ENCODE results near the gene AMER2. TPM values are rescaled to one million over a fixed set of nuclear protein-coding genes. Genes with fewer than 3 reads are reported as not detected.

The AMER2 gene
- polyA plus RNA-seq, 3 donors = not detected

DNA sequence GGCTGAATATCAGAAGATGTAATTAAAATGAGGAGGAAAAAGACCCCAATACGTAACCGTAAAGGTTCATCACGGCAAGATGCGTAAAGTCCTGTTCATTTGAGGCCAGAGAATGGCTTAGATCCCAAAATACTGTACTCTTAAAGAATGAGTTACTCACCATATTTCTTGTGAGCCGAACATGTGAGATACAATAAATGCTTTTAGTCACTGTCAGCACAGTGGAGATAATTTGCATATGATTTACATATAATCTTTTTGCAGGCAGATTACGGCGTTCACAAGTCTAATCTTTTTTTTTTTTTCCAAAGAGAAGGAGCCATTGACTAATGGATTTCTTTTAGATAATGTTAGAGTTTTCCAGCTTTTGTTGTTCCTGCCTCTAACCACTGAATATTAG, 28.4 kb downstream of the AMER2 start:
- H3K4me2 ChIP-seq (replicated peaks; ENCODE audit: extremely low read depth, low read length, poor library complexity, severe bottlenecking) = no peak overlapping the region
- TF ChIP-seq, protein P1, sequence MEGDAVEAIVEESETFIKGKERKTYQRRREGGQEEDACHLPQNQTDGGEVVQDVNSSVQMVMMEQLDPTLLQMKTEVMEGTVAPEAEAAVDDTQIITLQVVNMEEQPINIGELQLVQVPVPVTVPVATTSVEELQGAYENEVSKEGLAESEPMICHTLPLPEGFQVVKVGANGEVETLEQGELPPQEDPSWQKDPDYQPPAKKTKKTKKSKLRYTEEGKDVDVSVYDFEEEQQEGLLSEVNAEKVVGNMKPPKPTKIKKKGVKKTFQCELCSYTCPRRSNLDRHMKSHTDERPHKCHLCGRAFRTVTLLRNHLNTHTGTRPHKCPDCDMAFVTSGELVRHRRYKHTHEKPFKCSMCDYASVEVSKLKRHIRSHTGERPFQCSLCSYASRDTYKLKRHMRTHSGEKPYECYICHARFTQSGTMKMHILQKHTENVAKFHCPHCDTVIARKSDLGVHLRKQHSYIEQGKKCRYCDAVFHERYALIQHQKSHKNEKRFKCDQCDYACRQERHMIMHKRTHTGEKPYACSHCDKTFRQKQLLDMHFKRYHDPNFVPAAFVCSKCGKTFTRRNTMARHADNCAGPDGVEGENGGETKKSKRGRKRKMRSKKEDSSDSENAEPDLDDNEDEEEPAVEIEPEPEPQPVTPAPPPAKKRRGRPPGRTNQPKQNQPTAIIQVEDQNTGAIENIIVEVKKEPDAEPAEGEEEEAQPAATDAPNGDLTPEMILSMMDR (IDR thresholded peaks at IDR 0.05) = no peak
- intact Hi-C loops (cut with micrococcal nuclease) = no loop called here
- peaks cover 0 to 13% (median 8%) of the 10 kb centered on the region in 7 donors for H3K9me3 Mint-ChIP-seq
- H3K36me3 ChIP-seq (replicated peaks in 1 of 2; ENCODE audit: control insufficient read depth in 1 of 2, insufficient read depth in 2 of 2, low read length in 2 of 2) = no peaks in the 10 kb centered on the region
- WGBS (ENCODE audit: insufficient coverage) = 80% methylated on average over 1 of the region's 7 CpGs
- peaks cover 0 to 5% of the 10 kb centered on the region in 2 donors for H3K9me3 ChIP-seq (replicated peaks in 1 of 2; ENCODE audit: control insufficient read depth in 1 of 2, insufficient read depth in 1 of 2, low read length in 2 of 2)
- H3K9ac ChIP-seq (ENCODE audit: insufficient read depth, low read length, poor library complexity, severe bottlenecking) = no peak overlapping the region
- H4K20me1 ChIP-seq (ENCODE audit: insufficient read depth, low read length) = no peaks in the 10 kb centered on the region
- H3K4me1 Mint-ChIP-seq = no peaks in the 10 kb centered on the region
- H3K4me3 Mint-ChIP-seq = no peak overlapping the region
- no peak overlapping the region for H3K27ac ChIP-seq (ENCODE audit: low read depth in 1 of 2, low read length in 2 of 2)
- no peak overlapping the region for H3K27ac Mint-ChIP-seq
- H3K27me3 Mint-ChIP-seq (ENCODE audit: low read depth in 3 of 3) = peaks cover 2 to 13% (median 5%) of the 10 kb centered on the region in 3 donors
- peaks cover 0 to 3% of the 10 kb centered on the region in 2 donors for H3K27me3 ChIP-seq (ENCODE audit: control insufficient read depth in 2 of 2, insufficient read depth in 2 of 2, low read length in 2 of 2)
- no peak for DNase-seq
- no peaks in the 10 kb centered on the region for H3K4me1 ChIP-seq (ENCODE audit: control insufficient read depth in 1 of 2, insufficient read depth in 2 of 2, low read length in 2 of 2)
- no peak overlapping the region for H2AFZ ChIP-seq (ENCODE audit: insufficient read depth, low read depth, low read length, poor library complexity, severe bottlenecking)
- no peak overlapping the region for H3K4me3 ChIP-seq (replicated peaks in 1 of 3; ENCODE audit: low read depth in 2 of 3, low read length in 3 of 3)
- H3K36me3 Mint-ChIP-seq = no peaks in the 10 kb centered on the region
- no peaks in the 10 kb centered on the region for H3K79me2 ChIP-seq (ENCODE audit: insufficient read depth, low read length)

DNA sequence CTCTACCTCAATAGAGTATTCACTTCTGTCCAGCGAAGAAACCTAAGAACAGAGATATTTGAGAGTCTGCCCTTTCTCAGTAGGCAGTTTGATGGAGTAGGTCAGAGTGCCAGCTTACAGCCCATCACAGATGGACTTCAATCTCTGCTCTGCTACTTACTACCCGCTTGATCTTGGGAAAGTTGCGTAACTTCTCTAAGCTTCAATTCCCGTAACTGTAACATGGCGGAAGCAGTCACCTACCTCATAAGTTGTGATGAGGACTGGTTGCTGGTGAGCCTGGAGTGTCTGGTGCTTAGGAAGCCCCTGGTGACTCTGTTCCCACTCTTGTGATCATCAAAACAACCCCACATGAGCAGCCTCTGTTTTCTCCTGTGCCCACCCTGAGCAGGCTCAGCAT, 31.0 kb downstream of the AMER2 start:
- H3K4me3 ChIP-seq (replicated peaks in 1 of 3; ENCODE audit: low read depth in 2 of 3, low read length in 3 of 3) = no peak overlapping the region
- Mint-ChIP-seq H3K4me3 (no peak overlapping the region), H3K9me3 (peaks cover 0 to 14% (median 5%) of the 10 kb centered on the region in 7 donors), H3K27ac (no peak overlapping the region), H3K27me3 (ENCODE audit: low read depth in 3 of 3) (peaks cover 14 to 33% (median 16%) of the 10 kb centered on the region in 3 donors), H3K4me1 (no peaks in the 10 kb centered on the region), H3K36me3 (no peaks in the 10 kb centered on the region)
- DNase-seq = no peak
- WGBS (ENCODE audit: insufficient coverage) = no CpG with 5 or more reads among the region's 5 CpGs
- intact Hi-C loops (cut with micrococcal nuclease) = no loop called here
- H3K27me3 ChIP-seq (ENCODE audit: control insufficient read depth in 2 of 2, insufficient read depth in 2 of 2, low read length in 2 of 2) = peaks cover 18 to 25% of the 10 kb centered on the region in 2 donors
- peaks cover 0 to 5% of the 10 kb centered on the region in 2 donors for H3K9me3 ChIP-seq (replicated peaks in 1 of 2; ENCODE audit: control insufficient read depth in 1 of 2, insufficient read depth in 1 of 2, low read length in 2 of 2)
- H3K9ac ChIP-seq (ENCODE audit: insufficient read depth, low read length, poor library complexity, severe bottlenecking) = no peak overlapping the region
- H3K4me1 ChIP-seq (ENCODE audit: control insufficient read depth in 1 of 2, insufficient read depth in 2 of 2, low read length in 2 of 2) = no peaks in the 10 kb centered on the region
- H2AFZ ChIP-seq (ENCODE audit: insufficient read depth, low read depth, low read length, poor library complexity, severe bottlenecking) = no peak overlapping the region
- no peaks in the 10 kb centered on the region for H4K20me1 ChIP-seq (ENCODE audit: insufficient read depth, low read length)
- no peaks in the 10 kb centered on the region for H3K79me2 ChIP-seq (ENCODE audit: insufficient read depth, low read length)
- H3K27ac ChIP-seq (ENCODE audit: low read depth in 1 of 2, low read length in 2 of 2) = no peak overlapping the region
- TF ChIP-seq, protein P1 (IDR thresholded peaks at IDR 0.05) = no peak
- no peaks in the 10 kb centered on the region for H3K36me3 ChIP-seq (replicated peaks in 1 of 2; ENCODE audit: control insufficient read depth in 1 of 2, insufficient read depth in 2 of 2, low read length in 2 of 2)
- no peak overlapping the region for H3K4me2 ChIP-seq (replicated peaks; ENCODE audit: extremely low read depth, low read length, poor library complexity, severe bottlenecking)

Data from CD14-positive monocyte (primary cell).